ENCODE data around the gene RASL10A.

RASL10A gene

DNA sequence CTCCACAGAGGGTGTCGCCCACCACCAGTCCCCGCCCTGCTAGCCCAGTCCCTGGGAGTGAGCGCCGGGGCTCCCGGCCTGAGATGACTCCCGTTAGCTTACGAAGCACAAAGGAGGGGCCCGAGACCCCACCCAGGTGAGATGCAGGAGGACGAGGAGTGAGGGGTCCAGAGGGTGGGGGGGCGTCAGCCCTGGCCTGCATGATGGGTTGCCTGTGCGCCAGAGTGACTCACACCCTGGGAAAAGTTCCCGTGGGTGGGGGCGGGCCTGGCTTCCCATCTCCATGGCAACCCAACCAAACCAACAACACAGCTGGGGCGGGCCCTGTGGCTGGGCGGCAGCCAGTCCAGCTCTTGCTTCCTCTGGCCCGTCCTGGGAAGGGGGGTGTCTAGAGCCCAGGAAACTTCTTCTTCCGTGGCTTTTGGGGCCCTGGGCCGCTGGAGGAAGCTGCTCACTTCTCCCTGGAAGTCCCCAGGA, 4.6 kb downstream of the RASL10A start:
- DNase-seq (ENCODE audit: low read depth): peak; percentile 96
- no peak for TF ChIP-seq CTCF (conservative IDR thresholded peaks at IDR 0.05; ENCODE audit: control insufficient read depth, insufficient read depth, low read depth, low read length)
- no peak overlapping the region for H3K4me3 ChIP-seq (ENCODE audit: control insufficient read depth, low read depth, low read length)

DNA sequence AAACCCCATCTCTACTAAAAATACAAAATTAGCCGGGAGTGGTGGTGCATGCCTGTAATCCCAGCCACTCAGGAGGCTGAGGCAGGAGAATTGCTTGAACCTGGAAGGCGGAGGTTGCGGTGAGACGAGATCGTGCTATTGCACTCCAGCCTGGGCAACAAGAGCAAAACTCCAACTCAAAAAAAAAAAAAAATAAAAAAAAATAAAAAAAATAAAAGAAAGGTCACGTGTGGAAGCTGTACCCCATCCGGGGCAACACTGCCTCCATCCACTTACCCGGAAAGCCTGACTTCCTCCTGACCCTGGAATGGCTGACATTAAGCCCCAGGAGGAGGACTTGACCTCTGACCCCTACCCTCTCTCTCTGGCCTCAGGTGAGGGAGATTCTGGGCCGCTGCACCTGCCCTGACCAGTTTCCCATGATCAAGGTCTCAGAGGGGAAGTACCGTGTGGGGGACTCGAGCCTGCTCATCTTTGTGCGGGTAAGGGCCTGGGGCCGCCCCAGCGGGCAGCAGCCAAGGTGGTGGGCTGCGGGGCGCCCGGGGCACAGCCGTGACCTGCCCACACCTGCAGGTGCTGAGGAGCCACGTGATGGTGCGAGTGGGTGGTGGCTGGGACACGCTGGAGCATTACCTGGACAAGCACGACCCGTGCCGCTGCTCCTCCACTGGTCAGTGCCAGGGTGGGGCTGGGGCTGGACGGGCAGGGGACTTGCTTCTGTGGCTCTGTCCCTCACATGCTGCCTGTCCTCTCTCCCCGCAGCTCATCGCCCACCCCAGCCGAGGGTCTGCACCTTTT, 5.2 kb downstream of the RASL10A start:
- TF ChIP-seq CTCF (conservative IDR thresholded peaks at IDR 0.05; ENCODE audit: control insufficient read depth, insufficient read depth, low read depth, low read length): no peak
- DNase-seq (ENCODE audit: low read depth): no peak
- no peak overlapping the region for H3K4me3 ChIP-seq (ENCODE audit: control insufficient read depth, low read depth, low read length)

GRCh38 chr22:29309332-29310064, 6.0 kb downstream of the RASL10A start:
- no peak for DNase-seq (ENCODE audit: low read depth)
- H3K4me3 ChIP-seq (ENCODE audit: control insufficient read depth, low read depth, low read length): no peak overlapping the region
- TF ChIP-seq CTCF (conservative IDR thresholded peaks at IDR 0.05; ENCODE audit: control insufficient read depth, insufficient read depth, low read depth, low read length): no peak

DNA sequence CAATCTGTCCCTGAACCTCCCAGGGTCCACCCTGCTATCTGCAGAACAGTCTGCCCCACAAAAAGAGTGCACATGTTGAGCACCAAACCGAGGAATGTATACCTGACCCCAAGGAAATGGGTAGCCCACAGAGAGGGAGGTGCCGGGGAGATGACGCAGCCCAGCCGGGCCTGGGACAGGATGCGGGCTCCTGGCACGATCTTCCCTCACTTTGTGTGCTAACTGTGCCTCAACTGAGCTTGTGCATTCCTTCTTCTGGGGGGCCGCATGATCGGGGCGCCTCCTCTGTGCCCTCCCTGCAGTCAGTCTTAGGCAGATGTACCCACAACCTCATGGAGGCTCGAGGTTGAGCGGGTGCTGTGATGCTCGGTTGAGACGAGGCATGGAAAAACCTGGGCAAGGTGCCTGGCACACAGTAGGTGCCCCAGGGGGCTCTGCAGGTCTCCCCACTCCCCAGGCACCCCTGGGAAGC, 6.7 kb downstream of the RASL10A start:
- TF ChIP-seq CTCF (conservative IDR thresholded peaks at IDR 0.05; ENCODE audit: control insufficient read depth, insufficient read depth, low read depth, low read length): no peak
- no peak overlapping the region for H3K4me3 ChIP-seq (ENCODE audit: control insufficient read depth, low read depth, low read length)
- peak; percentile 64 for DNase-seq (ENCODE audit: low read depth)

DNA sequence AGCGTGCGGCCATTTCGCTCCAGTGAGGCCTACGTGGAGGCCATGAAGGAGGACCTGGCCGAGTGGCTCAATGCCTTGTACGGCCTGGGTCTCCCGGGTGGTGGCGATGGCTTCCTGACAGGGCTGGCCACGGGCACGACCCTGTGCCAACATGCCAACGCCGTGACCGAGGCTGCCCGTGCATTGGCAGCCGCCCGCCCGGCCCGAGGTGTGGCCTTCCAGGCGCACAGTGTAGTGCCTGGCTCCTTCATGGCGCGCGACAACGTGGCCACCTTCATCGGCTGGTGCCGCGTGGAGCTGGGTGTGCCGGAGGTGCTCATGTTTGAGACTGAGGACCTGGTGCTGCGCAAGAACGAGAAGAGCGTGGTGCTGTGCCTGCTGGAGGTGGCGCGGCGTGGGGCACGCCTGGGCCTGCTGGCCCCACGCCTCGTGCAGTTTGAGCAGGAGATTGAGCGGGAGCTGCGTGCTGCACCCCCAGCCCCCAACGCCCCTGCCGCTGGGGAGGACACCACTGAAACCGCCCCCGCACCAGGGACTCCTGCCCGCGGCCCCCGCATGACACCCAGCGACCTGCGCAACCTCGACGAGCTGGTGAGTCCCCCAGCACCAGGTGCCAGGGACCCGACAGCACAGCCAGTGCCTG, 7.2 kb downstream of the RASL10A start:
- DNase-seq (ENCODE audit: low read depth): no peak
- TF ChIP-seq CTCF (conservative IDR thresholded peaks at IDR 0.05; ENCODE audit: control insufficient read depth, insufficient read depth, low read depth, low read length): no peak
- peak overlapping the region; percentile 72 for H3K4me3 ChIP-seq (ENCODE audit: control insufficient read depth, low read depth, low read length)

- DNase-seq (ENCODE audit: low read depth): no peak
- TF ChIP-seq CTCF (conservative IDR thresholded peaks at IDR 0.05; ENCODE audit: control insufficient read depth, insufficient read depth, low read depth, low read length): no peak
- peak overlapping the region; percentile 72 for H3K4me3 ChIP-seq (ENCODE audit: control insufficient read depth, low read depth, low read length)
These were observed 7.8 kb downstream of the RASL10A start for GRCh38 chr22:29307596-29308147.
